Activated CD8-positive, alpha-beta memory T cell treated with anti-CD3 and anti-CD28 coated beads, Interleukin-2, amount 50 U/mL, for 24 hours (primary cell): ENCODE measurements around the gene LDLRAD2.

Source experiments
- DNase-seq: peaks from one replicate; pipeline ENCODE4 v3.0.0-alpha.2; 2020; ENCODE audit errors: extremely low read depth

LDLRAD2 gene

DNA sequence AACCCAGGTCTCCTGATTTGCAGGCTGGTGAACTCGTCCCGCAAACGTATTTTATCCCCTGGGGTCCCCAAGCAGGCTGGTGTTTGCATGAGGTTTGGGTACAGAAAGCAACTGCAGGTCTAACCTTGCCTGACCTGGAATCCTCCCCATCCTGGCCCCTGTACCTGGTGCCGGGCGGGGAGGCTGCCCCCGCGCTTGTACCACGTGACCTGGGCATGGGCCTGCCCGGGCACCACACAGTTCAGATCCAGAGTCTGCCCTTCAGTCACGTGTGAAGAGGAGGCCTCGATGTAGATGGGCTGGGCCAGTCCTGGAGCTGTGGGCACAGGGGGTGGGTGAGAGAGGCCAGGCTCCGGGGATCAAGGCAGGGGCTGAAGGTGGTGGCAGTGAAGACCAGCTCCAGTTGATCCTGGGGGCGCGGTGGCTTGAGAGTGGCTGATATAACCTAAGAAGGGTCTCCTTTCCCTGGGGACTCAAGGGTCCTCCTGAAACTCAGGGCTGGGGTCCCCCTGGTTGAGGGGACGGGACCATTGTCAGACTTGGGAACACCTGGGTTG is 30.6 kb downstream of the LDLRAD2 start:
- DNase-seq, result no peak

DNA sequence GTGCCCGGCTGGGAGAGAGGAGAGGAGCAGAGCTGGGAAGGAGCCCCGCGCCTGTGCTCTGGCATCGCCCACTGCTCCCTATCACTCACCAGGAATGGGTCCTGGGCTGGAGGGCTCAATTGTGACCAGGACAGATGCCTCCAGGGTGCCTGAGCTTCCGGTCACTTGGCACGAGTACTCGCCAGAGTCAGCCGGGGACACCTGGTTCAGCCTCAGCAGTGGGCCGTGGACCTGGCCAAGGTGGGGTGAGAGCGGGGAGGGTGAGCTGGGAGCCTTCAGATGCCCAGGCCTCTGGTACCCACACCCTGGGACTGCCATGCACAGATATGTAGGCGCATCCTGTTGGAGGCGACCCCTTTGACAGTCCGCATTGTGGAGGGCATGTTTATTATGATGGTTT is 31.1 kb downstream of the LDLRAD2 start:
- DNase-seq, result no peak

DNA sequence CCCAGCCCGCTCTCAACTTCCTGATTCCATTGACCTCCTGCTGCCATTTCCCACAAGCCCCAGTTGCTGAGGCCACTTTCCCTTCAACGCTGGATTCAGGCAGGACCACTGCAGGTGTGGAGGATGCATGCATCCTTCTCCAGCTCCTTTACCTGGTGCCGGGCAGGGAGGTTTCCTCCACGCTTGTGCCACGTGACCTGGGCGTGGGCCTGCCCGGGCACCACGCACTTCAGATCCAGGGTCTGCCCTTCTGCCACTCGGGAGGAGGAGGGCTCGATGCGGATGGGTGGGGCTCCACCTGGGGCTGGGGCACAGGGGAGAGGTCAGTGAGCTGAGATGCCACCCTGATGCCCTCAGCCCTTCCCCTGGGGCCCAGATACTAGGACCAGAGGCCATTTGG is 31.9 kb downstream of the LDLRAD2 start:
- no peak for DNase-seq

DNA sequence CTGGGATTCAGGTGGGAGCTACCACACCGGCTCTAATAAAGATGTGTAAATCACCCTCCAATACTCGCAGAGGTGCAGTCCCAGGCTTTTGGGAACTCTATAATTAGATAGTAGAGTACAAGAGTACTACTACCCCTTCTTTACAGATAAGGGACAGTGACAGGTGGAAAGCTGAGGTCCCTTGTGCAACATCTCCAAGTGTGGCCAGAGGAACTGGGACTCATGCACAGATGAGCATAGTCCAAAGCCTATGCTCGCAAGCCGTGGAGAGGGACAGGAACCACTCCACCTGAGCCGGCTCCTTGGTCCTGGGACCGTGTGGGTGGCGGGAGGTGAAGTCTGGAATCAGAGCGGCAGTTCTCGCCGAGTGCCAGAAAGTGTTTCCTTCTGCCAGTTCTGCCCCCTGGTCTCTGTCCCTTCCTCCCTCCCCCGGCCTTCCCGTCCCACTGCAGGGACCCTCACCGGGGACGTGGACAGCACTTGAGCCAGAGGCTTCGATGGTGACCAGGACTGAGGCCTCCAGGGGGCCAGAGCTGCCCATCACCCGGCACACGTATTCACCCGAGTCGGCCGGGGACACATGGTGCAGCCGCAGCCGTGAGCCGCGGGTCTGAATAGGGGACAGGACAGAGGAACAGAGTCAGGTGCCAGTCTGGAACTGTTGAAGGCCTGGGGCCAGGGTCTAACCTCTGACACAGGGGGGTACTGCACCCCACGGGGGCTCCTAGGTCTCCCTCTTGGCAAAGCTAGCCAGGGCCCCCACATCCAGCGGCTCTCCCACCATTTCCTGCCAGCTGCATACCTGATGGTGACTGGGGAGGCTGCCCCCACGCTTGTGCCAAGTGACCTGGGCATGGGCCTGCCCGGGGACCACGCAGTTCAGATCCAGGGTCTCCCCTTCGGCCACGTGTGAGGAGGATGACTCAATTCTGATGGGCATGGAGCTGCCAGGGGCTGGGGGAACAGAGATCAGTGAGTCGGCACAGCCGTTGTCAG is 33.9 kb downstream of the LDLRAD2 start:
- DNase-seq, result no peak

DNA sequence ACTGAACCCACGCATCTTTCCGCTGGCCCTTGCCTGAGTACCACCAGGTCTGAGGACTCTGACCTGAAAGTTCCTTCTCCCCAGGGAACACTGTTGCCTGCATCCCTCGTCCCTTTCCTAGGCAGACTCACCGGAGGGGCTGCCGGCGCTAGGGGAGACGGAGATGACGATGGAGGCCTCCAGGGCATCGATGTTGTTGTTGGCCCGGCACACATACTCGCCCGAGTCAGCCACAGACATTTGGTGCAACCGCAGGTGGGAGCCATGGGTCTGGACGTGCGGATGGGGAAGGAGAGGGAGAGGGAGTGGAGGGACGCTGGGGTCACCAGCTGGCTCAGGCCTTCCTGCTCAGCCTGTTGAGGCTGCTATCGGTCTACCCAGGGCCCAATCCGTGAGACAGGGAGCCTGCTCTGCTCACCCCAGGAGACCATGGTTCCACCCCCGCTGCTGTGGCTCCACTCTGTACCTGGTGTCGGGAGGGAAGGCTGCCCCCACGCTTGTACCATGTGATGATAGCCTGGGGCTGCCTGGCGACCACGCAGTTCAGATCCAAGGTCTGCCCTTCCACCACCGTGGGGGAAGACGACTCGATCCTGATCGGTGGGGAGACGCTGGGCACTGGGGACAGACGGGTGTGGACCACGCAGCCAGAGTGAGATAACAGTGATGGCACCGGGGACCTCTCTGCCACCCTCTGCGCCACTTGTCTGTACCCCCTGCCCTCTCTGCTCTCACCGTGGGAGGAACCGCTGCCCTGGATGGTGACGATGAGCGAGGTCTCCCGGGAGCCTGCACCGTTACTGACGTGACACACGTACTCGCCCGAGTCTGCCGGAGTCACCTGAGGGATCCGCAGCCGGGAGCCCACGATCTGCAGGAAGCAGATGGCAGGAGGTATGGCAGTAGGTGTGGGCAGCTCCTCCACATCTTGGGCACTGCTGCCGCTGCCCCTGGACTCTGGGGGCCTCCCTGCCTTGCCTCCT is 35.4 kb downstream of the LDLRAD2 start:
- no peak for DNase-seq

DNA sequence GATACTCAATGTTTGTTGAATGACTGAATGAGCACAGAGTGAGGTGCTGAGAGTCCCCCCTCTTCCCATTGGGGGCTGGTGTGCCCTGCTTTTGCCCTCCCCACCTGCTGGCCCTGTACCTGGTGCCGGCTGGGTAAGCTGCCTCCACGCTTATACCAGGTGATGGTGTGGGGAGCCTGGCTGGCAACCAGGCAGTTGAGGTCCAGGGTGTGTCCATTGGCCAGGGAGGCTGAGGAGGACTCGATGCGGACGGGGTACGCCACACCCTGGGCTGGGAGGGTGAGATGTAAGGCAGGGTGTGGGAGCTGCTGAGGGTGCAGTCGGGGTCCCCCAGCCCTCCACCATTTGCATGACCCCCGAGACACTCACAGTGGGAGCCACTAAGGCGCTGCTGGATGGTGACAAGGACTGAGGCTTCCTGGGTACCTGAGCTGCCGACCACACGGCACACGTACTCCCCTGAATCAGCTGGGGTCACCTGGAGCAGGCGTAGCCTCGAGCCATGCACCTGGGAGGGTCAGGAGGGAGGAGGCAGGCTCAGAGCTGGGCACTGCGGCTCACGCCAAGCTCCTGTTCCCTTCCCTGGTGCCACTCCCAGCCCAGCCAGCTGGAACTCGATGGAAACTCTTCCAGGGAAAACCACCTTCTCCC is 36.6 kb downstream of the LDLRAD2 start:
- no peak for DNase-seq

DNA sequence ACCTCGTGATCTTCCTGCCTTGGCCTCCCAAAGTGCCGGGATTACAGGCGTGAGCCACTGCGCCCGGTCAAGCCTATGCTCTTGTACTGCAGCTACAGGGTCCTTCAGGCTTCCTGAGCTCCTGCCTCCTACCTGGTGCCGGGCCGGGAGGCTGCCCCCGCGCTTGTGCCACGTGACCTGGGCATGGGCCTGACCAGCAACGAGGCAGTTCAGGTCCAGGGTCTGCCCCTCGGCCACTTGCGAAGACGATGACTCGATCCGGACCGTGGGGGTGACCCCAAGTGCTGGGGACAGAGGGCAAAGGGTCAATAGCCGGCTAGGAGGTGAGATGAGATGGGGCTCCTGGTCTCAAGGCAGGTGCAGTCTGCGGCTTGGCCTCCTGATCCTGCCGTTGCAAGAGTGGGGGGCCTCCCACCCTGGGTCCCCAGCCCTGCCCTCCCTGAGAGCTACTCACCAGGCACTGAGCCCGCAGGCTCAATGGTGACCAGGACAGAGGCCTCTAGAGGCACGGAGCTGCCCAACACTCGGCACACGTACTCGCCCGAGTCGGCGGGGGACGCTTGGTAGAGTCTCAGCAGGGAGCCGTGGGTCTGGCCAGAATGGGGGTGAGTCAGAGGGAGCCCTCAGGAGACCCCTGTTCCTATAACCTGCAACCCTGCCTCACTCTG is 38.0 kb downstream of the LDLRAD2 start:
- DNase-seq, result no peak

DNA sequence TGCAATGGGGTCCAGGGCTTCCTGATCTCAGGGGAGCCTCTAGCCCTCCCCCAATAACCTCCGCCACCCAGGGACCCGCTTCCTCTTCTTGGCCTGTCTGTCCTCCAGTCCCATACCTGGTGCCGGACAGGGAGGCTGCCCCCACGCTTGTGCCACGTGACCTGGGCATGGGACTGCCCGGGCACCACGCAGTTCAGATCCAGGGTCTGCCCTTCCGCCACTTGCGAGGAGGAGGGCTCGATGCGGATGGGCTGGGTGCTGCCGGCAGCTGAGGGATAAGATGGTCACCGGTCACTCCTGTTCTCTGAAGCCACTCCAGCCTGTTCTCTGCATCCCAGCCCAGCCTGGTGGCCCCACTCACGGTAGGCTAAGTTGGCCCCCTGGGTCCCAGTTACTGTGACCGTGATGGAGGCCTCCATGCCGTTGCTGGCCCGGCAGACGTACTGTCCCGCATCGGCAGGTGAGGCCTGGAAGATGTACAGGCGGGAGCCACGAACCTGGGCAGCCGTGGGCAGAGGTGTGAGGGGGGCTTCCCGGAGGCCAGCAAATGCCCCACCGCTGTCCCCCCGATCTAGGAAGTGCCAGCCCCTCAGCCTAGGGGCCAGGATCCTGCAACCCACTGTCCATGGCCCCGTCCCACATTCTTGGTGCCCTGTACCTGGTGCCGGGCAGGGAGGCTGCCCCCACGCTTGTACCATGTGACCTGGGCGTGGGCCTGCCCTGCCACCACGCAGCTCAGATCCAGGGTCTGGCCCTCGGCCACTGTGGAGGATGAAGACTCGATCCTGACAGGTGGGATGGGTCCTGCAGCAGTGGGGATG is 39.6 kb downstream of the LDLRAD2 start:
- DNase-seq, result no peak

DNA sequence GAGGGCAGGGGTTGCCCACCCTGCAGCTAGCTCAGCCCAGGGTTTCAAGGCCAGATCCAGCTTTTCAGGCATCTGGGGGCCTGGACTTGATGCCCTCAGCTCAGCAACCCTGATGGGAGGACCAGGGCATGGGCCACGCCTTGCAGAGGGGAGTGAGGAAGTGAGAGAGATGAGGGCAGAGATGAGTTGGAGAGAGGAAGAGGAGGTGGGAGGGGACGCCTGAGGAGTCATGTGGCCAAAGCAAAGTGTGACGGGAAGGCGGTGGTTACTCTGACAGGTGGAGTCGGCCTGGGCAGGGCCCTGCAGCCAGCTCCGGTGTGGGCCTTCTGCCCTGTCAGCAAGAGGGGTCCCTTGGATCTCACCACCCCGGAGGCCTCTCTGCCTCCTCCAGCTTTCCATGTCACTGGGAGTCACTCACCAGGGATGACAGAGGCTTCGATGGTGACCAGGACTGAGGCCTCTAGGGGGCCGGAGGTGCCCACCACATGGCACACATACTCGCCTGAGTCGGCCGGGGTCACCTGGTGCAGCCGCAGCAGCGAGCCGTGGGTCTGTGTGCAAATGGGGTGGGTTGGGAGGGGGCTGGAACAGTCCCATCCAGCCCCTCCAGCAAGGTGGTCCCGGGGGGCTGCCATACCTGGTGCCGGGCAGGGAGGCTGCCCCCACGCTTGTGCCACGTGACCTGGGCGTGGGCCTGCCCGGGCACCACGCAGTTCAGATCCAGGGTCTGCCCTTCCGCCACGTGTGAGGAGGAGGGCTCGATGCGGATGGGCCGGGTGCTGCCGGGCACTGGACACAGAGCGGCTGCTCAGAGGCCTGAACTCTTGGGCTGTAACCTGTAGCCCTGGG is 40.4 kb downstream of the LDLRAD2 start:
- no peak for DNase-seq

DNA sequence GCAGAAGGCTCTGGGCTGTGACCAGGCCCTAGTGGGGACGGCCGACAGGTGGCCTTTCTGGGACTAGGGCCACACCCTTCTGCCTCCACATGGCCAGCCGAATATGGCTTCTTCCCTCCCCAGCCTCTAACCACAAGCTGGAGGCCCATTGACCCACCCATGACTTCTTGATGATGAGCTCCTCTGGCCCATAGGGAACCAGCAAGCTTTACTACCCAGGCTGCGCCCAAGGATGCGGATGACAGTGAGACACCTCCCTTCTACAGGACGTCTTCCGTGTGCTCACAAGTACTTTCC is 41.0 kb downstream of the LDLRAD2 start:
- DNase-seq, result no peak

DNA sequence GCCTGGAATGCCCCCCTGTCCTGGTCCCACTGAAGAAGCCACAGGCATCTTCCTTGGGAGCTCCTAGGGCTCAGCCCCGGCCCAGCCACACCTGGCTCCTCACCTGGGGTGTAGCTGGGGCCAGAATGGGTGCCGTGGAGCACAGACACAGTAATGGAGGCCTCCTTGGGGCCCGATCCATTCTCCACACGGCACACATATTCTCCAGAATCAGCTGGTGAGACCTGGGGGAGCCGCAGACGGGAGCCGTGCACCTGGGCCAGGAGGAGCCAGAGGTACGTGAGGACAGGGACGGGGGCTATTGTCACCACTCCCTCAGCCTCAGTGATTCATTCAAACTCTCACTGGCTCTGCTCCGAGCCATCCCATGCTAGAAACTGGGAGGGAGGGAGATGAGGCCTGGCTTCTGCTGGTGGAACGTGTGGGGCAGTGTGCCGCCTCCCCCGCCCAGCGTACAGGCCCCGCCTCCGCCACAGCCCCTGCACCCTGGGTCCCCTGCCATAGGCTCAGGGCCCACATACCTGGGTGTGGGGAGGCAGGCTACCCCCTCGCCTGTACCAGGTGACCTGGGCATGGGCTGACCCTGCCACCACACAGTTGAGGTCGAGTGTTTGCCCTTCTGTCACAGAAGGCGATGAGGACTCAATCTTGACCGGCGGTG is 42.2 kb downstream of the LDLRAD2 start:
- DNase-seq, result no peak

DNA sequence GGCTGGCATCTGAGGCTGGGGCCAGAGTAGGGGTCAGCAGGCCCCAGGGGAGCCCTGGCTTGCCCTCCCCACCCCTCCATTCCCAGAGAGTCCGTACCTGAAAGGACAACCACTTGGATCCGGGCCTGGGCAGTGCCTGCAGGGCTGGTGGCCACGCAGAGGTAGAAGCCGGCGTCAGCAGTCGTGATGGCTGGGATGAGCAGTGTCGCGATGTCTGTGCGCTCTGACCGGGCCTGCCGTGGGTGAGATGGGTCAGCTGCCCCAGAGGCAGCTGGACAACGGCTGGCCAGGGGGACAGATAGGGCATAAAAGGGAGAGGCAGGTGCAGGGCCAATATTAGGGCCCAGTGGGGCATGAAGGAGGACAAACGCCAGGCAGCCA is 42.7 kb downstream of the LDLRAD2 start:
- DNase-seq, result no peak

DNA sequence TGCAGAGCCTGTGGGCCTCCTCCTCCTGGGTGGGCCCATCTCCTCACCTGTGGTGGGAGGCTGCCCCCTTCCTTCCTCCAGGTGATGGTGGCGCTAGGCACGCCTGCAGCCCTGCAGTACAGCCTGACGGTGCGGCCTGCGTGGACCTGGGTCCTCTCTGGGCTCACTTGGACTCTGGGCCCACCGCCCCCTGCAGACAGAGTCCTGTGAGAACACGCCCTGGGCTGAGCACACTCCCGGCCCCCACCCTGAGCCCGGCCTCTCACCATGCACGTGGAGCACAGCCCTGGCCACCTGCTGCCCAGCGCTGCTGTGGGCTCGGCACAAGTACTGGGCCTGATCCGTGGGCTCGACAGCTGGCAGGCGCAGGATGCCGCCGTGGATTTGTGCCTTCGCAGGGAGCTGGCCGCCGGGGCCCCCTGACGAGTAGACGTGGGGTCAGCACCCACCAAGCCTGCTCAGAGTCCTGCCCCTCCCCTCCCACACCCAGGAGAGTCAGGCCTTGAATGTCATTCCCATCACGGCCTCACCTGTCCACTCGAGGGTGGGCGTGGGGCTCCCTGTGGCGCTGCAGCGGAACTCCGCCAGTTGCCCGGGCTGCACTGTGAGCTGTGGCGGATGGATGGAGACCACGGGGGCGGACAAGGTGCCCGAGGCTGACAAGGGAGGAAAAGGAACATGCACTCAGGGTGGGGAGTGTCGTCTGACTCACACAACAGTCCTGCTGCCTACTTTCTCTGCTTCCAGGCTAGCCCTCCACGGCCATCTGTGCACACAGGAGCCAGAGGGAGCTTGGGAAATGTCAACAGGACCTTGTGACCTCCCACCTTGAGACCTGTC is 43.4 kb downstream of the LDLRAD2 start:
- DNase-seq, result no peak

DNA sequence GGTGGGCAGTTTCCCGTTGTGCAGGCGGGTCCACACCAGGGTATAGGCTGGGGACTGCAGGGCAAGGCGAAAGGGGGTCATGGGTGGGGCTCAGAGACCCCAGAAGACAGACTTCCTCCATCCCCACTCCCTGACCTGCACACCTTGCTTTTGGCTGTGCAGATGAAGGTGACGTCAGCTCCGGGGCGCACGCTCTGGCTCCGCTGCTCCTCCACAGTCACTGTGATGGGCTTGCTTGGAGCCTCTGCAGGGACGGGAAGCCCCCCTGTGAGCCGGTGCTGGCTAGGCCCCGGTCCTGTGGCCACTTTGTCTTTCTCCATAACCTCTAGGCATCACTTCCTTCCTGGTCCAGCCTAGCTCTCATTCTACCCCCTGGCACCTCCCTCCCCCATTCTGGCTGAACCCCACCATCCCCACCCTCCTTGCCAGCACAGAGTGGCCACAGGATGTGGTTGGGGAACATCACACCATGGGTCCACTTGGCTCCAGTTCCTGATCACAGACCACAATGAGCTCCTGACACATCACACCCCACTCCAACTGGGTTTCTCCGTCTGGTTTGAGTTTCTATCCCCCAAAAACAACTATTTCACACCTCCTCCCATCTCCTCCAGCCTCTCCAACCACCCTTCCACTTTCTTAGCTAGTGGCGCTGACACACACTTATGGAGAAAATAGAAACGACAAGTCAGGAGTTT is 45.2 kb downstream of the LDLRAD2 start:
- DNase-seq, result no peak

DNA sequence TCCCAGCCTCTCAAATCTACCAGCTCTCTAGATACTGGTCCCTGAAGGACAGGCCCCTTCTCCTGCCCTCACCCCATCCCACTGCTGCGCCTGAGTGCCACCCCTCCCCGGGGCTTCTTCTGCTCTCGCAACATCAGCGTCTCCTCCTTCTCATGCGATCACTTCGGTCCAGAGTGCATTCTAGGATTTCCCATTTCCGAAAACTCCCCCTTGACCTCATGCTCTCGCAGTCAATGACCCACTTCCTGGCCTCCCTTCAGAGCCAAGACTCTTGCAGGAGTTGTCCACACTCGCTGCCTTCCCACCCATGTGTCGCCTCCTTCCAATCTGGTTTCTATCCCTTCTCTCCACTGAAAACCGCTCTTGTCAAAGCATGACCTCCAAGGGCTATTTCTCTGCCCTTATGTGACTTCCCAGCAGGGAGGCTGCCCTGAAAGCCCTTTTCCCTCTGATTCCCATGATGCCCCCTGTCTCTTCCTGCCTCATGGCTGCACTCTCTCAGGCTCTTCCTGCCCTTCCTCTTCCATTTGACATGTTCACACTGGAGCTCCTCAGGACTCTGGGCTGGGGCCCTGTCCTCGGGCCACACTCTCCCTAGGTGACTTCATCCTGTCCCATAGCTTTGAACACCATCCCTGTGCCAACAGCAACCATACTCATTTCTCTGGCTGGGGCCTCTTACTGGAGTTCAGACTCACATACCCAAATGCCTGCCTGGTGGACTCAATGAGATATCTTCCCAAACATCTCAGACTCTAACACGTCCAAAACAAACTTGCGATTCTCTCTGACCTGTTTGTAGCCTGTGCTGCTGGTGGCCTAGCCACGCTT is 46.0 kb downstream of the LDLRAD2 start:
- no peak for DNase-seq

DNA sequence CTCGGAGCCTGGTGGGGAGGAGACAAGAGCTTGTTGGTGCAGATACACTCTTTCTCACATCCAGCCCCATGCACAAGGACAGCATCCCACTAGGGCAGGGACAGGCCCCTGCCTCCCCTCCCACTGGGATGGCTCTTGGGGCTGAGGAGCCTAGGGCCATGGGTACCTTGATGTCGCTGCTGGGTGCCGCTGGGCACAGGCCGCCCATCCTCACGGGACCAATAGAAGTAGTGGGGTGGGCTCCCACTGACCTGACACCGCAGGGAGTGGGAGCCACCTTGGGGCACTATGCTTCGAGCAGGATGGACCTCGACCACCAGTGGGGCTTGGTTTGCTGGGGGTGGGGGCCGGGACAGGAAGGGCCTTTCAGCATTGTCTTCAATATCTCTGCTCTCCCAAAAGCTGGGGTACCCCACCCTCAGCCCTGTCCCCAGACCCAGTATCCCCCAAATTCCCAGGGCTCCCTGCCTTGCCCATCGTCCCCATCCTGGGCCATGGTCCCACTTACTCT is 47.7 kb downstream of the LDLRAD2 start:
- no peak for DNase-seq
